T-helper 1 cell treated with Interleukin-12 subunit alpha and Interleukin-12 subunit beta and Interleukin-4 antibody, amounts not matched to agents 30 μg/mL and 1 μg/mL, for 36 hours (primary cell): ENCODE results near the gene CEP164.
"Not testable (repeated sequence)": the region's sequence is repeated elsewhere in the genome, so short reads cannot be mapped to it uniquely, and the experiment has no call there.

ENCODE experiments used
- H3K27ac Mint-ChIP-seq: one replicate; pipeline ENCODE4 v1.8.0; 2021; ENCODE audit warnings: mild to moderate bottlenecking, mixed read lengths
- H3K27me3 Mint-ChIP-seq: one replicate; pipeline ENCODE4 v1.8.0; 2021; ENCODE audit warnings: low read depth, mixed read lengths
- H3K36me3 Mint-ChIP-seq: one replicate; pipeline ENCODE4 v1.8.0; 2021; ENCODE audit warnings: low read depth, mixed read lengths
- H3K4me1 Mint-ChIP-seq: one replicate; pipeline ENCODE4 v1.8.0; 2021; ENCODE audit warnings: low read depth, mixed read lengths
- H3K4me3 Mint-ChIP-seq: one replicate; pipeline ENCODE4 v1.8.0; 2021; ENCODE audit warnings: mild to moderate bottlenecking, moderate library complexity, mixed read lengths
- H3K9me3 Mint-ChIP-seq: one replicate; pipeline ENCODE4 v1.8.0; 2021; ENCODE audit warnings: mixed read lengths

The CEP164 gene

DNA sequence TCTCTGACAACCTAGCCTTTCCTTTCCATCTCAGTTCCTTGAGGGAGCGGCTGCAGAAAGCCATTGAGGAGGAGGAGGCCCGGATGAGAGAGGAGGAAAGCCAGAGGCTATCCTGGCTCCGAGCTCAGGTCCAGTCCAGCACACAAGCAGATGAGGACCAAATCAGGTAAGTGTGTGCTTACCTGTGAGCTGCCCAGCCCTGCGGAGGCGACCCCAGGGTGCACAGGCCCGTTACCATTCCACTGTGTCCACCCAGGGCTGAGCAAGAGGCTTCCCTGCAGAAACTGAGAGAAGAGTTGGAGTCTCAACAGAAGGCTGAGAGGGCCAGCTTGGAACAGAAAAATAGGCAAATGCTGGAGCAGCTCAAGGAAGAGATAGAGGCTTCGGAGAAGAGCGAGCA, 63.1 kb downstream of the CEP164 start:
- Mint-ChIP-seq H3K27me3 (no peaks in the 10 kb centered on the region), H3K36me3 (peaks cover 19% of the 10 kb centered on the region), H3K4me1 (peaks cover 2% of the 10 kb centered on the region), H3K4me3 (no peak overlapping the region), H3K9me3 (no peaks in the 10 kb centered on the region), H3K27ac (no peak overlapping the region)

DNA sequence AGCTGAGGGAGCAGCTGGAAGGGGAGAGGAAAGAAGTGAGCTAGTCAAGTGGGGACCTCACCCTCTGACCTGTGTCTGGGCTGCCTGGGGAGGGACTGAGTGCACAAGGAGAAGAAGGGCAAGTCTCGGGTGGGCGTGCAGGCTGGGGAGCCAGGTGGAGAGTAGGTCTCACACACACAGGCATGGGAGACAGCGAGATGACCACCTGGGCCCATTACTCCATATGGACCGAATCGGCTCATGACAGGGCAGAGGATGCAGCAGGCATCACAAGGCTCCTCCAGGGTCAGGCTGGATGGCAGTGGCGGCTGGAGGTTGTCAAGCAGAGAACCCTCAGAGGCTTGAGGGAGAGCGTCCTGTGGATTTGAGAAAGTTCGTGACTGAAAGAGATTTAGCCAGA, 63.5 kb downstream of the CEP164 start:
- H3K36me3 Mint-ChIP-seq, result peaks cover 21% of the 10 kb centered on the region
- H3K9me3 Mint-ChIP-seq, result no peaks in the 10 kb centered on the region
- H3K27ac Mint-ChIP-seq, result no peak overlapping the region

GRCh38 chr11:117392001-117392690, 64.5 kb downstream of the CEP164 start:
- H3K27ac Mint-ChIP-seq, result no peak overlapping the region
- no peak overlapping the region for H3K4me3 Mint-ChIP-seq
- peaks cover 21% of the 10 kb centered on the region for H3K36me3 Mint-ChIP-seq
- H3K9me3 Mint-ChIP-seq, result no peaks in the 10 kb centered on the region
- H3K4me1 Mint-ChIP-seq, result peaks cover 2% of the 10 kb centered on the region
- no peaks in the 10 kb centered on the region for H3K27me3 Mint-ChIP-seq

More for the DNA sequence above, 63.5 kb downstream of the CEP164 start:
- no peaks in the 10 kb centered on the region for H3K27me3 Mint-ChIP-seq
- H3K4me3 Mint-ChIP-seq, result no peak overlapping the region
- peaks cover 2% of the 10 kb centered on the region for H3K4me1 Mint-ChIP-seq

DNA sequence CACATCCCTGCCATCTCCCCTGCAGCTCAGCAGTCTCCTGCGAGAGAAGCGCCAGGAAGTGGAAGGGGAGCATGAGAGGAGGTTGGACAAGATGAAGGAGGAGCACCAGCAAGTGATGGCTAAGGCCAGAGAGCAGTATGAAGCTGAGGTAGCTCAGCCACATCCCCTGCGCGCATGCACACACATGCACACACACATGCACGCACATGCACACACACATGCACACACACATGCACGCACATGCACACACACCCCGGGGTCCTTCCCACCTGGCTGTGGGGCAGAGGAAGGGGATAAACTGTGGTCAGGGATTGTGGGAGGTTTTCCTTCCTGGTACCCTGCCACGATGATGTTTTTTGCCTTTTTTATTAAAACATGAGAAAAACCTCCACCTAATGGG, 65.3 kb downstream of the CEP164 start:
- Mint-ChIP-seq H3K27me3 (no peaks in the 10 kb centered on the region), H3K36me3 (peaks cover 26% of the 10 kb centered on the region), H3K9me3 (no peaks in the 10 kb centered on the region), H3K4me1 (peaks cover 2% of the 10 kb centered on the region), H3K4me3 (no peak overlapping the region), H3K27ac (no peak overlapping the region)

DNA sequence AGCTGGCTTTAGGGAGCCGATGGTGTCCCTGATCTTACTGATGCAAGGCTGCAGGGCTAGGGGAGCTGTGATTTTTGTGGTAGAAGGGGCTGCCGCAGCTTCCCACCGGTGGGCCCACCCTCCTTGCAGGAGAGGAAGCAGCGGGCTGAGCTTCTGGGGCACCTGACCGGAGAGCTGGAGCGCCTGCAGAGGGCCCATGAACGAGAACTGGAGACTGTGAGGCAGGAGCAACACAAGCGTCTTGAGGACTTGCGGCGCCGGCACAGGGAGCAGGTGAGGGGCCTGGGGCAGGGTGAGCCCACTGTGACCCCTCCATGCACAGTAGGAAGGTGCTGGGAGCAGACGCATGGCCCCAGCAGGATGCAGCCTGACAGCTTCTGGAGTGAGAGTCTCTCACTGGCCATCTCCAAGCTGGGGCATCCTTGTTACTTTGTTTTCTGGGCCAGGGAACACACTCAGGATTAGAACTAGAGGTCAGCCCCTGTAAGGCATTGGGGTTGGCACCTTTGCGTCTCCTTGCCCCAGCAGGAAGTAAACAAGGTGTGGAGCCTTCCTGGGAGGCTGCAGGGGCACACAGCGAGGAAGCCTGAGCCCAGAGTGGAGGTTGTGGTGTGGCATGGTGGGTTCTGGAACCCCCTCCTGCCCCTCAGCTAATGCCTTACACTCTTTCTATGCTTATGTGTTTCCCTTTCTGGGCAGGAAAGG, 66.7 kb downstream of the CEP164 start:
- Mint-ChIP-seq H3K4me3 (no peak overlapping the region), H3K36me3 (peaks cover 35% of the 10 kb centered on the region), H3K27me3 (no peaks in the 10 kb centered on the region), H3K4me1 (no peaks in the 10 kb centered on the region), H3K9me3 (peaks cover 4% of the 10 kb centered on the region), H3K27ac (no peak overlapping the region)

- Mint-ChIP-seq H3K4me3 (no peak overlapping the region), H3K9me3 (peaks cover 10% of the 10 kb centered on the region), H3K27me3 (no peaks in the 10 kb centered on the region), H3K27ac (no peak overlapping the region), H3K36me3 (peaks cover 42% of the 10 kb centered on the region), H3K4me1 (peaks cover 2% of the 10 kb centered on the region)
These were observed 67.8 kb downstream of the CEP164 start for GRCh38 chr11:117395476-117395875.

GRCh38 chr11:117396970-117397369, 69.3 kb downstream of the CEP164 start:
- Mint-ChIP-seq H3K27me3 (no peaks in the 10 kb centered on the region), H3K4me1 (peaks cover 4% of the 10 kb centered on the region), H3K9me3 (peaks cover 10% of the 10 kb centered on the region), H3K4me3 (no peak overlapping the region), H3K36me3 (peaks cover 38% of the 10 kb centered on the region), H3K27ac (no peak overlapping the region)

GRCh38 chr11:117398618-117399017, 71.0 kb downstream of the CEP164 start:
- not testable (repeated sequence) for H3K27ac Mint-ChIP-seq, H3K27me3 Mint-ChIP-seq, H3K4me1 Mint-ChIP-seq, H3K4me3 Mint-ChIP-seq
- Mint-ChIP-seq H3K9me3 (peaks cover 10% of the 10 kb centered on the region), H3K36me3 (peaks cover 46% of the 10 kb centered on the region)

- H3K27me3 Mint-ChIP-seq, H3K27ac Mint-ChIP-seq, H3K4me3 Mint-ChIP-seq, H3K4me1 Mint-ChIP-seq: not testable (repeated sequence)
- Mint-ChIP-seq H3K36me3 (peaks cover 50% of the 10 kb centered on the region), H3K9me3 (peaks cover 10% of the 10 kb centered on the region)
These were observed 71.6 kb downstream of the CEP164 start for GRCh38 chr11:117399100-117399840.

DNA sequence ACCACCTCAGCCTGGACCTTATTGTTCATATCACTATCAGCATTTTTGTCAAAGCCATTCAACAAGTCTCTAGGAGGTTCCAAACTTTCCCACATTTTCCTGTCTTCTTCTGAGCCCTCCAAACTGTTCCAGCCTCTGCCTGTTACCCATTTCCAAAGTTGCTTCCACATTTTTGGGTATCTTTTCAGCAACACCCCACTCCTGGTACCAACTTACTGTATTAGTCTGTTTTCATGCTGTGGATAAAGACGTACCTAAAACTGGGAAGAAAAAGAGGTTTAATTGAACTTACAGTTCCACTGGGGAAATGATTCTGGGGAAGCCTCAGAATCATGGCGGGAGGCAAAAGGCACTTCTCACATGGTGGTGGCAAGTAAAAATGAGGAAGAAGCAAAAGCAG, 78.2 kb downstream of the CEP164 start:
- not testable (repeated sequence) for H3K27me3 Mint-ChIP-seq, H3K4me3 Mint-ChIP-seq, H3K4me1 Mint-ChIP-seq, H3K27ac Mint-ChIP-seq
- H3K36me3 Mint-ChIP-seq, result peaks cover 43% of the 10 kb centered on the region
- peaks cover 13% of the 10 kb centered on the region for H3K9me3 Mint-ChIP-seq

DNA sequence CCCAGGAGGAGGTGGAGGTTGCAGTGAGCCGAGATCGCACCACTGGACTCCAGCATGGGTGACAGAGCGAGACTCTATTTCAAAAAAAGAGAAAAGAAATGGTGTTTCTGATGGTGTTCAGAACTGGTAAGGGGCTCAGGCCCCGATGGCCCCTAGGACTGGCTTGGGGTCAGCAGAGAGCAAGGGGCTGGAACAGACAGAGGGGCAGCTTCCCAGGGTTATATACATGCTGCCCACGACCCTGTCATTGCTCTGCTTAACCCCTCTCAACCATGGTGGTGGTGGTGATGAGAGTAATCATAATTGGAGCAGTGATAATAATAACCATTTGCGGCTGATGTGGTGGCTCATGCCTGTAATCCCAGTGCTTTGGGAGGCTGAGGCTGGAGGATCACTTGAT, 79.4 kb downstream of the CEP164 start:
- no peak overlapping the region for H3K27ac Mint-ChIP-seq
- H3K36me3 Mint-ChIP-seq, result peaks cover 43% of the 10 kb centered on the region
- H3K27me3 Mint-ChIP-seq, result no peaks in the 10 kb centered on the region
- H3K4me3 Mint-ChIP-seq, result no peak overlapping the region
- peaks cover 13% of the 10 kb centered on the region for H3K9me3 Mint-ChIP-seq
- no peaks in the 10 kb centered on the region for H3K4me1 Mint-ChIP-seq

DNA sequence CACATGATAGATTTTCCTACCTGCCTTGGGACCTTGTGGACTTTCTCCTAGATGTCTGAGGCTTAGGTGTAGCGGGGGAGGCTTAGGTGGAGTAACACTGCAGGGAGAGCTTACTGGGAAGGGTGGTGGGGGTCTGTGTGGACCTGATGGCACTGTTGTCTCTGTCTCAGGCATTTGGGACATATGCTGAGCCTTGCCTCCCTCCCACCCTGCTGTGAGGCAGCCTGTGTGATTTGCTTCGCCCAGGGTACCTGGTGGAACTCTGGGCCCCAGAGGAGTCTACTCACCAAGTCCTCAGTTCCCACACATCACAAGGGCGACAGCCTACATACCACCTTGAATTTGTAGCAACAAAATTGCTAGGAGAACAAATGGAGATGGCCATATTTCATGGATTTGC, 80.7 kb downstream of the CEP164 start:
- H3K27me3 Mint-ChIP-seq, result no peaks in the 10 kb centered on the region
- no peaks in the 10 kb centered on the region for H3K4me1 Mint-ChIP-seq
- H3K9me3 Mint-ChIP-seq, result peaks cover 13% of the 10 kb centered on the region
- H3K36me3 Mint-ChIP-seq, result peaks cover 34% of the 10 kb centered on the region
- H3K4me3 Mint-ChIP-seq, result no peak overlapping the region
- H3K27ac Mint-ChIP-seq, result no peak overlapping the region

DNA sequence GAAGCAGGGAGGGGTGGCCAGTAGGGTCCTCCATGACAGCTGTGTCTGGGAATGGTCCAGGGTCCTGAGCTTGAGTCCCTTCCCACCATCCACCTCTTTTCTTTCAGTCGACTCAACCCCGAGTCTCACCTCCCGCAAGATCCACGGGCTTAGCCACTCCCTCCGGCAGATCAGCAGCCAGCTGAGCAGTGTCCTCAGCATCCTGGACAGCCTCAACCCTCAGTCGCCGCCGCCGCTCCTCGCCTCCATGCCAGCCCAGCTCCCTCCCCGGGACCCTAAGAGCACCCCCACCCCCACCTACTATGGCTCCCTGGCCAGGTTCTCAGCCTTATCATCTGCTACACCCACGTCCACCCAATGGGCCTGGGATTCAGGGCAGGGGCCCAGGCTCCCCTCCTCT, 81.9 kb downstream of the CEP164 start:
- Mint-ChIP-seq H3K27me3 (no peaks in the 10 kb centered on the region), H3K9me3 (peaks cover 13% of the 10 kb centered on the region), H3K36me3 (peaks cover 25% of the 10 kb centered on the region), H3K4me1 (no peaks in the 10 kb centered on the region), H3K4me3 (no peak overlapping the region), H3K27ac (no peak overlapping the region)

GRCh38 chr11:117410238-117410637, 82.6 kb downstream of the CEP164 start:
- no peak overlapping the region for H3K27ac Mint-ChIP-seq
- H3K27me3 Mint-ChIP-seq, result no peaks in the 10 kb centered on the region
- H3K4me3 Mint-ChIP-seq, result no peak overlapping the region
- peaks cover 12% of the 10 kb centered on the region for H3K9me3 Mint-ChIP-seq
- H3K4me1 Mint-ChIP-seq, result no peaks in the 10 kb centered on the region
- H3K36me3 Mint-ChIP-seq, result peaks cover 22% of the 10 kb centered on the region
